ENCODE measurements around the gene GLRA2.
"Not testable (repeated sequence)": the region's sequence is repeated elsewhere in the genome, so short reads cannot be mapped to it uniquely, and the experiment has no call there.

The GLRA2 gene

DNA sequence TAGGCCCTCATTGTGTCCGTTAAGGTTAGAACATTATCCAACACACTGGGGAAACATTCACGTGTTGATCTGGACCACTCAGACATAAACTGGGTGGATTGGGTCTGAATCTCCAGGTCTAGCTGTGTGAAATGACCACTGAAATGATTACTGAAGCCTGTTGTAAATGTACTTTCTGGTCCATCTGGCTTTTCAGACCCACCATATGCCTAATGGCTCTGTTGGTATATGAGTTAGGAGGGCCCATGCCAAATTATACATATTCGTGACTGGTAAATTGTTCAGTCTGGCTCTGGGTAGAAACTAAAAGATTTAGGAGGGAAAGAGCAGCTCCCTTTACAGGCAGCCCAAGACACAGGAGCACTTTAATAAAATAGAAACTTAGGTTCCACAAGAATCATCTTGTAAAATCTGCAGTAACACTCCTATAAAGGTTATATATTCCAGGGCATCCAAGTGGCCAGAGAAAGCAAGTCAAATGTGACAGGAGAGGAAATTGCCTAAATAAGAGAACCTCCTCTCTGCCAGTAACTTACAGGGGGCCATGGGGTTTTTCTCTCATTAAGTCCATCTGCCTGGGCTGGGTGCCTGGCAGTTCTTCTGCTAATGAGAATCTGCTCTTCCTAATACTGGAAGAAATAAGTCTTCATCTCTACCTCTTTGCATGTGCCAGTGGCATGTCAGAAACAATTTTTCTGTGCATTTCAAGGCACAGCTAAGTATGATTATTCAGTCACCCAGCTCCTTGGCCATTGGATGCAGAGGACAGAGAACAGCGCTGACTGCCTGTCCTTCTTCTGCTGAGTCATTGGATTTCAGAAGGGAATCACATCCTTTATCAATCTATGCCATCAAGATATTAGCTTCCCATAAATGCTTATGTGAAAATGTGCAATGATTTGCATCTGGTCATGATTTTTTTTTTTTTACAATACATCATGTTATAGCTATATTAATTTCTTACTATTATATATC, 112.6 kb downstream of the GLRA2 start:
- Mint-ChIP-seq H3K4me3 (no peak overlapping the region), H3K4me1 (no peaks in the 10 kb centered on the region), H3K9me3 (no peaks in the 10 kb centered on the region), H3K27me3 (no peaks in the 10 kb centered on the region), H3K27ac (no peak overlapping the region)
- DNase-seq (no peak), ATAC-seq (no peak)

DNA sequence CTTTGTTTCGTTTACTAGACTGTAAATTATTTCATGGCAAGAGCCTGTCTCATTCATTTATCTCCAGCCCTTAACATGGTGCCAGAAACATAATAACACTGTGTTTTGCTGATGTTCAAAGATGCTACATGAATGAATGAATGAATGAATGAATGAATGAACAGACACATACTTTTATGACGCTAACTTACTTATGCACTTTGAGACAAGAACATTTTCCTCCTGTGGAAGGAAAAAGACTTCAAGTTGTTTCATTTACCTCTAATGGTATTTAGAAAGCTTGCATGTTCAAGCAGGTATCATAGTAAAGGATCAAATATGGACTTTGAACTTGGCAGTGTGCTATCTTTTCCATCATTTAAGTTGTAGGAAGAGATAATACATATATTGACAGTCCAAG, 131.6 kb downstream of the GLRA2 start:
- ATAC-seq, result no peak
- DNase-seq, result no peak
- Mint-ChIP-seq H3K9me3 (no peaks in the 10 kb centered on the region), H3K27me3 (no peaks in the 10 kb centered on the region), H3K4me3 (no peak overlapping the region), H3K4me1 (no peaks in the 10 kb centered on the region), H3K27ac (no peak overlapping the region)

DNA sequence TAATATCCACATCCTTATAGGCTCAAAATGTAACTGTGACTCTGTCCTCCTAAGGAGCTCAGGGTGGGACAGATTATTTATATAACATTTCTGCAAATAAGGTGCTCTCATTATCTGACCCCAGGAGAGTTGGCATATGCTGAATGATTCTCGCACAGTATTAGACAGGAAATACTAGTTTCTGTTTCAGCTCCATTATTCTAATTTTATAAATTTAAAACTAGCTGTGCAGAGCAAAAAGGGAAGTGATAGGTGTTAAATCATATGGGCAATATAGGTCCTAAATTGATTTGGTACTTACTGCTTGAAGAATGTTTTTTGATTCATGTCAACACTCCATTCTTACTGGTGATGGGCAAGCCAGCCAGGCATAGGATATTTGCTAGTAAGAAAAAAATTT, 141.5 kb downstream of the GLRA2 start:
- H3K27ac Mint-ChIP-seq, result no peak overlapping the region
- no peak for ATAC-seq
- no peaks in the 10 kb centered on the region for H3K9me3 Mint-ChIP-seq
- H3K4me1 Mint-ChIP-seq, result peaks cover 5% of the 10 kb centered on the region
- no peak for DNase-seq
- no peak overlapping the region for H3K4me3 Mint-ChIP-seq
- no peaks in the 10 kb centered on the region for H3K27me3 Mint-ChIP-seq

DNA sequence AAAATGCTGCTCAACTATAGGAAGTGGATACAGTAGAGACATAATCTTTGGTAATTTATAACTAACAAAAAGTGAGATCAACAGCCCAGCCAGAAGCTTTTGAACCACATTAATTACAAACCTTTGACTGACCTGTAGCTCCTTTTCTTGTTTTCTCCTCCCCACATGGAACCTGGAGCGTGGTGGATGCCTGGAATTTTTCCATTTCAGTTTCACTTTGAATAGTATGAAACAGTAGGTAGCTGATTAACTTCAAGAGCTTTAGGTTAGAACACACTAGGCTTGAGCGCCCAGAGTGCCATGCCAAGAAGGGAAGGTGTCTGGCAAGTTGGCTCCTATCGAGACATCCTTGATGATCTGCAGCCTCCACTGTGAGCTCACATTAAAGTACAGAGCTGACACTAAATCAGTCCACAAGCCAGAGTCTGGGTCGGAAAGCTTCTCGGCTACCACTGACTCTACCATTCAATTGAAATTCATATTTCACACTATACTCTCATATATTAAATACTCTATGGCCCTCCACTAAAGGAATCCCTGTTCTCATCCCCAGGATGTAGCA, 143.4 kb downstream of the GLRA2 start:
- Mint-ChIP-seq H3K4me1 (peaks cover 5% of the 10 kb centered on the region), H3K27me3 (no peaks in the 10 kb centered on the region), H3K27ac (peak overlapping the region in 1 of 2 donors; percentile 52), H3K4me3 (no peak overlapping the region), H3K9me3 (no peaks in the 10 kb centered on the region)
- ATAC-seq, result no peak
- DNase-seq, result no peak

DNA sequence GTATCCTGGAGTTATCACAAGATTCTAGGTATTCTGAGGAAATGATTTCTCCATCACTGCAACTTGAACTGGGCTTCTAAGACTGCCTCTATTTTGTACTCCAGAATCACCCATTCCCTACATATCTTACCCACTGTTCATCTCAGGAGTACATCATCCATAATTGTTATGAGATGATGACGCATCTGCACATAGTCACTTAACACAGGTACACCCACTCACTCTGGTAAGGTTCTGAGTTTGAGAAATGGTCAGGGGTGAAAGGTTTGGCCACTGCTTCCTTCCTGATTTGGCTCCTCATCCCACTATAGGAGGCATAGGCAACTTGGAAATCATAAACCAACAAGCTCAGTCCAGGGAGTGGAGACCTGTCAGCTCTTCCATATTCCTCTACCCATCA, 143.9 kb downstream of the GLRA2 start:
- H3K27me3 Mint-ChIP-seq, result no peaks in the 10 kb centered on the region
- ATAC-seq, result peak; percentile 45
- no peak overlapping the region for H3K4me3 Mint-ChIP-seq
- peaks cover 5% of the 10 kb centered on the region for H3K4me1 Mint-ChIP-seq
- H3K27ac Mint-ChIP-seq, result peak overlapping the region; percentile 34 to 85
- no peak for DNase-seq
- no peaks in the 10 kb centered on the region for H3K9me3 Mint-ChIP-seq

DNA sequence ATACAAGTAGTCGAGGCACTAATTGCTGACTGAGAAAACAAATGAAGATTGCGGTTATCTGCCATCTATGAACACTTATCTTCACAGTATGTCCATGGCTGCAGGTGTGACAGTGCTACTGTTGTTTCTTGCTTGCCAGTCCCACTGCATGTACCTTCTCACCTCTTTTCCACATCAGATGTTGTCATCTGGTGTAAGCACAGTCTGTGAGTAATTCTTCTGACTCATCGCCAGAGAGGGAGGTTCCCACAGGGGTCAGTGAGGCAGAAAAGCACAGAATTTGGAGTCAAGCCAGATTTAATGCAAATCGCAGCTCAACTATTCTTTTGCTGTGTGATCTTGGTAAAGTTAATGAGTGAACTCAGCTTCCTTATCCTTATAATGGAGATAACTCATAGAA, 144.4 kb downstream of the GLRA2 start:
- peak; percentile 96 for ATAC-seq
- H3K4me1 Mint-ChIP-seq, result peaks cover 5% of the 10 kb centered on the region
- no peaks in the 10 kb centered on the region for H3K9me3 Mint-ChIP-seq
- H3K27ac Mint-ChIP-seq, result peak overlapping the region; percentile 34 to 85
- no peaks in the 10 kb centered on the region for H3K27me3 Mint-ChIP-seq
- DNase-seq, result peak in 1 of 2 donors; percentile 24
- H3K4me3 Mint-ChIP-seq, result no peak overlapping the region

DNA sequence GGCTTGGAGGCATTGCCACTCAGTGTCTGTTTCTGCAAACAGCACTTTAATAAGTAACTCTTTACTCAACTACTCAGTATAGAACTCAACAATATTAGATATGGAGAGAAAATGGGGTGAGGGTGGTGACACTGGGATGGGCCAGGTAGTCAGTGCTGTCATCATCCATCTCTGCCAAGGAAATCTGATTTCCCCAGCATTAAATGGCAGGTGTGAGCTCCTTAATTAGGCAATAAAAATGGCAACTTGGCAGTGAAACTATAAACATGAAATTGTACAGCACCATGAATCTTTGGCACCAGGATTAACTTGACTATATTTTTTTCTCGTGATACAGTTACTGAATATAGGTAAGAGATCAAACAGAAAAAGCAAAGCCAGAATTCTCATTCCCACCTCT, 146.2 kb downstream of the GLRA2 start:
- Mint-ChIP-seq H3K27me3 (no peaks in the 10 kb centered on the region), H3K27ac (no peak overlapping the region), H3K4me3 (no peak overlapping the region), H3K9me3 (no peaks in the 10 kb centered on the region), H3K4me1 (peaks cover 5% of the 10 kb centered on the region)
- DNase-seq (no peak), ATAC-seq (no peak)

DNA sequence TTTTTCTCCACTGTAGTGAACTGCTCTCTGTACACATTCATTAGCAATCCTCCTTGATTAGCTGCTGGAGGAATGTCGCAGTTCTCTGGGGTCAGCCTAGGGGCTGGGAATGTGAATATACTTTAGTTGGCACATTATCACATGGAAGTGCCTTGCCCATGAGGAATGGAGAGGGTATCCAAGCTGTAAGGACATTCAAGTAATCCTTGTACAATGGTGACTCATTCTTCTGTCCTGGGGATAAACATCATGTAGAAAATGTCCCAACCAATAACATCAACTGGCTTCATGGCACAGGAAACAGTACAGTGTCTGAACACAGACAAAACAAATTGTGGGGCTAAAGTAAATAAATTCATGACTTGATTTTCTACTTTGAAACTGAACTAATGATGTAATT, 147.1 kb downstream of the GLRA2 start:
- H3K27me3 Mint-ChIP-seq, result no peaks in the 10 kb centered on the region
- ATAC-seq, result no peak
- no peak overlapping the region for H3K27ac Mint-ChIP-seq
- H3K4me3 Mint-ChIP-seq, result no peak overlapping the region
- H3K9me3 Mint-ChIP-seq, result no peaks in the 10 kb centered on the region
- H3K4me1 Mint-ChIP-seq, result peaks cover 5% of the 10 kb centered on the region
- DNase-seq, result no peak

DNA sequence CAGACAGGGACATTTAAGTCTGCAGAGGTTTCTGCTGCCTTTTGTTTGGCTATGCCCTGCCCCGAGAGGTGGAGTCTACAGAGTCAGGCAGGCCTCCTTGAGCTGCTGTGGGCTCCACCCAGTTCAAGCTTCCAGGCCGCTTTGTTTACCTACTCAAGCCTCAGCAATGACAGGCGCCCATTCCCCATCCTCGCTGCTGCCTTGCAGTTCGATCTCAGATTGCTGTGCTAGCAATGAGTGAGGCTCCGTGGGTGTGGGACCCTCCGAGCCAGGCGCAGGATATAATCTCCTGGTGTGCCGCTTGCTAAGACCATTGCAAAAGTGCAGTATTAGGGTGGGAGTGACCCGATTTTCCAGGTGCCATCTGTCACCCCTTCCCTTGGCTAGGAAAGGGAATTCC, 159.0 kb downstream of the GLRA2 start:
- not testable (repeated sequence) for H3K4me1 Mint-ChIP-seq, H3K9me3 Mint-ChIP-seq, DNase-seq, H3K4me3 Mint-ChIP-seq, ATAC-seq, H3K27me3 Mint-ChIP-seq, H3K27ac Mint-ChIP-seq

DNA sequence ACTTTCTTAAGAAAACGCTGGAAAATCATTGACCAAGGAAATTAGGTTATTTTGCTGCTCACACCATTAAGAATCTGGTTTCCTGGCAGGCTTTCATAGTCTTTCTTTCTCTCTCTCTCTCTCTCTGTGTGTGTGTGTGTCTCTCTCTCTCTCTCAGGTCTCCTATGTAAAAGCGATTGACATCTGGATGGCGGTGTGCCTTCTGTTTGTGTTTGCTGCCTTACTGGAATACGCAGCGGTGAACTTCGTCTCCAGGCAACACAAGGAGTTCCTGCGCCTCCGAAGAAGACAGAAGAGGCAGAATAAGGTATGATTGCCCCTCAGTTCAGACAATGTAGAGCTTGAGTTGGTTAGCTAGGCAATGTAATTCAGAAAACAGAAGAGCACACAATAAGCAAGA, 161.2 kb downstream of the GLRA2 start:
- ATAC-seq (no peak), DNase-seq (no peak)
- Mint-ChIP-seq H3K4me1 (no peaks in the 10 kb centered on the region), H3K27me3 (no peaks in the 10 kb centered on the region), H3K9me3 (no peaks in the 10 kb centered on the region), H3K4me3 (no peak overlapping the region), H3K27ac (no peak overlapping the region)

DNA sequence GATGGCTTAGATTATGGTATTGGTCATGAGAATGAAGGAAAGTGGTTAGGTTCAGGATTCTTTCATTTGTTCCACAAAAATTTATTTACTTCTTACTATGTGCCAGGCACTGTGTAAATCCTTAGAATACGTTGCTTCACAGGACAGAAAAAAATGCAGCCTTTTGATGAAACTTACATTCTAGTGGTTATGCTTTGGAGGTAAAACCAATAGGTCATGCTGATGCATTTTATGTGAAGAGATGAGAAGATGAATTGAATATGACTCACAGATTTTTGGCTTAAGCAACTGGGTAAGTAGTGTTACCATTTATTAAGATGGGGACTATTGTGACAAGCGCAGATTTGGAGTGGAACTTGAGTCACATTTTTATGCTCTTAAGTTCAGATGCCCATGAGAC, 165.3 kb downstream of the GLRA2 start:
- no peaks in the 10 kb centered on the region for H3K4me1 Mint-ChIP-seq
- ATAC-seq (no peak), DNase-seq (no peak)
- no peaks in the 10 kb centered on the region for H3K27me3 Mint-ChIP-seq
- no peaks in the 10 kb centered on the region for H3K9me3 Mint-ChIP-seq
- H3K4me3 Mint-ChIP-seq, result no peak overlapping the region
- no peak overlapping the region for H3K27ac Mint-ChIP-seq

DNA sequence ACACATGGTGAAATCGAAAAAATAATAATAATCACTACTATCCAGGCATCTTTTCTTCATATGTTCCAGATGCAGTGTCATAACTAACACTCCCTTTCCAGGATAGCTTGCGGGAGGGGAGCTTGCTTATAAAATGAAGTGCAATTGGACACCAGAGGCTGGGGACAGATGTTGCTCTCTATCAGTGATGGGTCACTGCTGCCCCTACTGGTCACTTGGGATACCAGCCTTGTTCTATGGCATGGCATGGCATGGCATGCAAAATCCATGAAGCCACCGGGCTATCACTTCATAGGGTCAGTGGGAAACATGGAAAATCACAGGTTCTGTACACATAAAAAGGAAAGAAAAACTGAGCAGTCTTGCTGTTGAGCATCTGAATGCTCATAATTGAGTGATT, 168.1 kb downstream of the GLRA2 start:
- H3K27me3 Mint-ChIP-seq, result no peaks in the 10 kb centered on the region
- H3K9me3 Mint-ChIP-seq, result no peaks in the 10 kb centered on the region
- peak in 1 of 2 donors; percentile 13 for DNase-seq
- peak; percentile 70 for ATAC-seq
- no peaks in the 10 kb centered on the region for H3K4me1 Mint-ChIP-seq
- no peak overlapping the region for H3K4me3 Mint-ChIP-seq
- no peak overlapping the region for H3K27ac Mint-ChIP-seq

DNA sequence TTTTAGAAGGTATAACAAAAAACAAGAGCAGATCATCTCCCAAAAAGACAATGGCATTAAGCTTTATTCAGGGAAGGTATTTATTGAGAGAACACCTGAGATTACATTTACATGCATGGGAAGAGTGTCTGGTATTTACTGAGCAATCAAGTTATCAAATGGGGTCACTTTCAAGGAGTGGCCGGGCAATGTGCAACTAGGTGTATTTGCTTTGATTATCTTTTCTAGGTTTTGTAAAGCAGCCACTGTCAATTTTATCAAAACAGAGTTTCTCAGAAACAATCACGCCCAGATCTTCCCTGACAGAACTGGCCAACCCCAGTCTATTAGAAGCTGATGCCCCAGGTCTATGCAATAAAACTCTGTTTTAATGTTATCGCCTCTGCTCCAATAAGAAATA, 169.5 kb downstream of the GLRA2 start:
- H3K4me1 Mint-ChIP-seq, result no peaks in the 10 kb centered on the region
- H3K9me3 Mint-ChIP-seq, result no peaks in the 10 kb centered on the region
- no peaks in the 10 kb centered on the region for H3K27me3 Mint-ChIP-seq
- H3K27ac Mint-ChIP-seq, result no peak overlapping the region
- DNase-seq (no peak), ATAC-seq (no peak)
- no peak overlapping the region for H3K4me3 Mint-ChIP-seq

DNA sequence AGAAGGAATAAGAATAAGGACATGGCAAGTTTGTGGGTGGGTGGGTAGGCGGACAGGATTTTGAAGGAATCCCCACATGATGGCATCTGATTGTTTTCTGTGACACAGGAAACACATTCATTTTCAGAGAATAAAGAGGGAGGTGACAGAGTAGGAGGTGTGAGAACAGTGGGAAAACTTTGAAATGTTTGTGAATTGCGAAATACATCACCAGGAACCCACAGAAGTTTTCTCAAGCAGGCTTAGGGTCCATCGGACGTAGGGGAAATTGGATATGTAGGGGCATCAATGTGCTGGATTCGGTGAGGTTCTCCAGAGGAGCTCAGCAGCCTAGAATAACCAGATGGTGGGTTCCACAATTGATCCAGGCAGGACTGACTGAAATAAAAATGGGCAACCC, 171.6 kb downstream of the GLRA2 start:
- Mint-ChIP-seq H3K9me3 (no peaks in the 10 kb centered on the region), H3K27ac (no peak overlapping the region), H3K27me3 (no peaks in the 10 kb centered on the region), H3K4me3 (no peak overlapping the region), H3K4me1 (no peaks in the 10 kb centered on the region)
- no peak for DNase-seq
- no peak for ATAC-seq

DNA sequence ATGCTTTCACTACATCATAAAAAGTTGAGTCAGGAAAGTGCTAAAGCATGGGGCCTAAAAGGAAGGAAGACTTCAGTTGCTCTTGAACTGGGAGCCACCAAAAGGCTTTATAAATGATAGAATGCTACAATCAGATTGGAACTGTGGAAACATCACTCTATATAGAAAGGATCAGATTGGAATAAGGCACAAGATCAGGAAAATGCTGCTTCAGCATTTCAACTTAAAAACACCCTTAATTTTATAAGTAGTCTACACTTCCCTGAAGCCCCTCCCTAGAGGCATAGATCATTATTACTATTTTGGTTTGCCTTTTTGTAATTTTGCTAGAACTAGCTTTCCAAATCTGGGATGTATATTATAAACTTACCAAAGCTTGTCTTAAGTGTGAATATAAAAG, 172.8 kb downstream of the GLRA2 start:
- no peak for ATAC-seq
- H3K9me3 Mint-ChIP-seq, result no peaks in the 10 kb centered on the region
- DNase-seq, result no peak

DNA sequence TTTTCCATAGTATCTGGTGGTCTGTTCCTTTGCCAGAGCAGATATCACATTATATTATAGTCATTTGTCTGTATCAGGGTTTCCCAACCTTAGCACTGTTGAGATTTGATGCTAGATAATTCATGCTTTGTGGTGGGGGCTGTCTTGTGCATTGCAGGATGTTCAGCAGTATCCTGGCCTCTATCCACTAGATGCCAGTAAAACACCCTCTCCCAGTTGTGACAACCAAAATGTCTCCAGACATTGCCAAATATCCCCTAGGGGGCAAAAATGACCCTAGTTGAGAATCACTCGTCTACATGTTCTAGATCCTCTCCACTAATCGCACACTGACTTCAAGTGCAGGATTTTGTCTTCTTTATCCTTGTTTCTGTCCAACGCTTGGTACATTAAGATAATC, 182.8 kb downstream of the GLRA2 start:
- DNase-seq (no peak), ATAC-seq (no peak)
- Mint-ChIP-seq H3K9me3 (no peaks in the 10 kb centered on the region), H3K27ac (no peak overlapping the region), H3K4me3 (no peak overlapping the region), H3K4me1 (no peaks in the 10 kb centered on the region), H3K27me3 (no peaks in the 10 kb centered on the region)

More for the DNA sequence above, 172.8 kb downstream of the GLRA2 start:
- no peak overlapping the region for H3K27ac Mint-ChIP-seq
- H3K4me1 Mint-ChIP-seq, result no peaks in the 10 kb centered on the region
- H3K27me3 Mint-ChIP-seq, result no peaks in the 10 kb centered on the region
- no peak overlapping the region for H3K4me3 Mint-ChIP-seq
